HepG2 (cell line): ENCODE measurements around the gene IL17RC. TPM values are rescaled to one million over a fixed set of nuclear protein-coding genes. Genes with fewer than 3 reads are reported as not detected.
A peak's percentile ranks its signal among the peaks of the same experiment; 100 is the strongest.

Experiments
- BRD4 ChIP-seq: sonication (generic); formaldehyde crosslinking; IDR thresholded peaks from 2 replicates; pipeline ENCODE4 v1.4.0; 2020; ENCODE audit warnings: missing genetic modification reagents
- CBFB ChIP-seq: sonication (generic); formaldehyde crosslinking; IDR thresholded peaks from 2 replicates; pipeline ENCODE4 v1.4.0; 2020; ENCODE audit warnings: missing genetic modification reagents
- DNMT1 ChIP-seq: sonication (generic); formaldehyde crosslinking; IDR thresholded peaks from 2 replicates; pipeline ENCODE4 v1.5.1; 2020; ENCODE audit warnings: mild to moderate bottlenecking, missing genetic modification reagents
- ESRRA ChIP-seq: sonication (generic); formaldehyde crosslinking; IDR thresholded peaks from 2 replicates; pipeline ENCODE4 v1.5.1; 2020; ENCODE audit warnings: mild to moderate bottlenecking, low read depth, missing genetic modification reagents
- FOXM1 ChIP-seq: sonication (generic); formaldehyde crosslinking; IDR thresholded peaks from 2 replicates; pipeline ENCODE4 v1.5.0; 2020; ENCODE audit warnings: missing genetic modification reagents
- HNF4A ChIP-seq: sonication (generic); formaldehyde crosslinking; IDR thresholded peaks from 2 replicates; pipeline ENCODE4 v1.4.0; 2020; ENCODE audit warnings: missing genetic modification reagents
- NCOR1 ChIP-seq: fragments of 200-600 bp; sonication (generic); IDR thresholded peaks from 2 replicates; pipeline ENCODE4 v1.7.0; 2017; ENCODE audit warnings: antibody characterized with exemption, low read length, borderline replicate concordance
- NR1H2 ChIP-seq: sonication (generic); formaldehyde crosslinking; IDR thresholded peaks from 2 replicates; pipeline ENCODE4 v1.8.1; 2022; ENCODE audit warnings: low read depth, missing genetic modification reagents, borderline replicate concordance
- RAD21 ChIP-seq: fragments of 450-650 bp; formaldehyde crosslinking; IDR thresholded peaks from 2 replicates; pipeline ENCODE4 v1.5.0; 2020; ENCODE audit warnings: mild to moderate bottlenecking
- RAD51 ChIP-seq: fragments of 450-650 bp; IDR thresholded peaks from 2 replicates; pipeline ENCODE4 v1.6.1; 2016; ENCODE audit warnings: borderline replicate concordance
- RFXAP ChIP-seq: sonication (generic); formaldehyde crosslinking; IDR thresholded peaks from 2 replicates; pipeline ENCODE4 v1.4.0; 2020; ENCODE audit warnings: missing genetic modification reagents, borderline replicate concordance
- SAFB2 ChIP-seq: sonication (generic); formaldehyde crosslinking; IDR thresholded peaks from 2 replicates; pipeline ENCODE4 v1.5.1; 2020; ENCODE audit warnings: missing genetic modification reagents, low read depth, mild to moderate bottlenecking, borderline replicate concordance
- SP1 ChIP-seq, 2 experiments: fragments of 450-650 bp in 1 of 2; sonication (generic) in 1 of 2; formaldehyde crosslinking in 1 of 2; IDR thresholded peaks; 2 replicates each; pipeline versions ENCODE4 v1.4.0 to v1.6.1; 2016 to 2020; ENCODE audit warnings: missing genetic modification reagents in 1 of 2
- TARDBP ChIP-seq: sonication (generic); formaldehyde crosslinking; IDR thresholded peaks from 2 replicates; pipeline ENCODE4 v1.8.0; 2022; ENCODE audit warnings: mild to moderate bottlenecking, missing genetic modification reagents
- TBX3 ChIP-seq: fragments of 450-650 bp; IDR thresholded peaks from 2 replicates; pipeline ENCODE4 v1.6.1; 2017; ENCODE audit warnings: antibody characterized with exemption, mild to moderate bottlenecking, inconsistent platforms, borderline replicate concordance
- YEATS4 ChIP-seq: sonication (generic); formaldehyde crosslinking; IDR thresholded peaks from 2 replicates; pipeline ENCODE4 v1.4.0; 2020; ENCODE audit warnings: missing genetic modification reagents, borderline replicate concordance
- ZBTB38 ChIP-seq: sonication (generic); formaldehyde crosslinking; IDR thresholded peaks from 2 replicates; pipeline ENCODE4 v1.5.1; 2020; ENCODE audit warnings: mild to moderate bottlenecking, missing genetic modification reagents
- ZFP91 ChIP-seq: sonication (generic); formaldehyde crosslinking; IDR thresholded peaks from 2 replicates; pipeline ENCODE4 v1.9.0; 2022; ENCODE audit warnings: missing genetic modification reagents, mild to moderate bottlenecking, borderline replicate concordance
- ZMAT3 ChIP-seq: sonication (generic); formaldehyde crosslinking; conservative IDR thresholded peaks from 2 replicates; pipeline ENCODE4 v1.7.0; 2021; ENCODE audit warnings: missing genetic modification reagents
- ZNF124 ChIP-seq: sonication (generic); formaldehyde crosslinking; IDR thresholded peaks from 2 replicates; pipeline ENCODE4 v1.4.0; 2020; ENCODE audit warnings: missing genetic modification reagents
- ZNF562 ChIP-seq: sonication (generic); formaldehyde crosslinking; IDR thresholded peaks from 2 replicates; pipeline ENCODE4 v1.8.0; 2022; ENCODE audit warnings: missing genetic modification reagents, borderline replicate concordance
- polyA plus RNA-seq, 8 experiments: library from polyadenylated mRNA; depleted of rRNA in 3 of 8; stranded (reverse) in 7 of 8; unstranded in 1 of 8; fragments of >200 nt; fragmentation: Illumina TruSeq in 4 of 8; extraction: Trizol in 4 of 8; gene quantifications; 2 replicates each; pipeline versions ENCODE4 v1.2.1 to v1.2.3, GENCODE V29; 2011 to 2016; ENCODE audit warnings: low read depth in 4 of 8, missing spikeins in 1 of 8, mixed read lengths in 1 of 8; ENCODE audit not compliant: insufficient read depth in 1 of 8
- total RNA-seq, 5 experiments: library from RNA; depleted of rRNA; stranded (reverse); fragments of >200 nt; fragmentation: Illumina TruSeq; extraction: Trizol; gene quantifications; 2 replicates each; pipeline ENCODE4 v1.2.3, GENCODE V29; 2016; ENCODE audit warnings: low read depth in 1 of 5
- TF ChIP-seq, protein P1 (sequence below): sonication (generic); formaldehyde crosslinking; IDR thresholded peaks from 2 replicates; pipeline ENCODE4 v1.5.0; 2020; ENCODE audit warnings: mild to moderate bottlenecking, missing genetic modification reagents
- TF ChIP-seq, protein P2 (sequence below): sonication (generic); formaldehyde crosslinking; IDR thresholded peaks from 2 replicates; pipeline ENCODE4 v1.5.1; 2020; ENCODE audit warnings: missing genetic modification reagents, mild to moderate bottlenecking, borderline replicate concordance

Gene IL17RC
- total and polyA plus RNA-seq, 2 of the 13 experiments (the other 11 are each of a cell fraction or from before 2014, with no cell fraction given), result 20.7 to 24.0 TPM

GRCh38 chr3:9932843-9933560 lies 16.1 kb downstream of the IL17RC start (continued):
- 0 out of 2 replicates have a peak, but pooled peaks have one; percentile 10 for TF ChIP-seq FOXM1 (CRISPR knock-in tag)
- peak; percentile 63 for TF ChIP-seq SAFB2
- TF ChIP-seq ZBTB38 (CRISPR knock-in tag), result peak; percentile 57
- no peak for TF ChIP-seq RAD51
- TF ChIP-seq RAD21 (CRISPR knock-in tag), result peak; percentile 84
- TF ChIP-seq TBX3, result no peak
- 0 out of 2 replicates have a peak, but pooled peaks have one; percentile 5 for TF ChIP-seq HNF4A (CRISPR knock-in tag)
- no peak for TF ChIP-seq NCOR1
- 0 out of 2 replicates have a peak, but pooled peaks have one; percentile 4 for TF ChIP-seq ZMAT3 (CRISPR knock-in tag)
- TF ChIP-seq ZNF124 (CRISPR knock-in tag), result no peak
- TF ChIP-seq ESRRA (CRISPR knock-in tag), result no peak
- no peak for TF ChIP-seq ZNF562 (CRISPR knock-in tag)
- peak; percentile 77; the same call in 1 of the 2 replicates for TF ChIP-seq NR1H2 (CRISPR knock-in tag)
- no peak for TF ChIP-seq CBFB (CRISPR knock-in tag)
- TF ChIP-seq YEATS4 (CRISPR knock-in tag), result no peak; the same call in 1 of the 2 replicates
- TF ChIP-seq, protein P1, sequence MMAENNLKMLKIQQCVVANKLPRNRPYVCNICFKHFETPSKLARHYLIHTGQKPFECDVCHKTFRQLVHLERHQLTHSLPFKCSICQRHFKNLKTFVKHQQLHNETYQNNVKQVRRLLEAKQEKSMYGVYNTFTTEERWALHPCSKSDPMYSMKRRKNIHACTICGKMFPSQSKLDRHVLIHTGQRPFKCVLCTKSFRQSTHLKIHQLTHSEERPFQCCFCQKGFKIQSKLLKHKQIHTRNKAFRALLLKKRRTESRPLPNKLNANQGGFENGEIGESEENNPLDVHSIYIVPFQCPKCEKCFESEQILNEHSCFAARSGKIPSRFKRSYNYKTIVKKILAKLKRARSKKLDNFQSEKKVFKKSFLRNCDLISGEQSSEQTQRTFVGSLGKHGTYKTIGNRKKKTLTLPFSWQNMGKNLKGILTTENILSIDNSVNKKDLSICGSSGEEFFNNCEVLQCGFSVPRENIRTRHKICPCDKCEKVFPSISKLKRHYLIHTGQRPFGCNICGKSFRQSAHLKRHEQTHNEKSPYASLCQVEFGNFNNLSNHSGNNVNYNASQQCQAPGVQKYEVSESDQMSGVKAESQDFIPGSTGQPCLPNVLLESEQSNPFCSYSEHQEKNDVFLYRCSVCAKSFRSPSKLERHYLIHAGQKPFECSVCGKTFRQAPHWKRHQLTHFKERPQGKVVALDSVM (CRISPR knock-in tag), result peak; percentile 13; the same call in 1 of the 2 replicates
- no peak for TF ChIP-seq ZFP91 (CRISPR knock-in tag)
- TF ChIP-seq DNMT1 (CRISPR knock-in tag), result no peak
- TF ChIP-seq TARDBP (CRISPR knock-in tag), result no peak
- TF ChIP-seq, protein P2, sequence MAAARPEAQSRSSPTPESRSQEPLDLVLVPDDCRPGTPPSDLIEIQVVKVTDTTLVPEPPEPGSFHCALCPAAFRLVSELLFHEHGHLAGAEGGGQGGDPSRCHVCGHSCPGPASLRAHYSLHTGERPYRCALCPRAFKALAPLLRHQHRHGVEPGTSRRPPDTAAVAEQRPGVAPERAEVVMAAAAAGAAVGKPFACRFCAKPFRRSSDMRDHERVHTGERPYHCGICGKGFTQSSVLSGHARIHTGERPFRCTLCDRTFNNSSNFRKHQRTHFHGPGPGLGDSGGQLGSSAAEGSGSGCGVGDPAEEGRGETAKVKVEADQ, result no peak; the same call in 1 of the 2 replicates
- peak; percentile 77 for TF ChIP-seq RFXAP
- TF ChIP-seq SP1 (IDR thresholded peaks at IDR 0.05), result no peak
- TF ChIP-seq SP1 (CRISPR knock-in tag; IDR thresholded peaks at IDR 0.05), result peak; percentile 9; the same call in 1 of the 2 replicates
- peak; percentile 36; the same call in 1 of the 2 replicates for TF ChIP-seq BRD4
